ENCODE results near the gene IL17B. TPM values are rescaled to one million over a fixed set of nuclear protein-coding genes. Genes with fewer than 3 reads are reported as not detected.
A peak's percentile ranks its signal among the peaks of the same experiment; 100 is the strongest.

Gene IL17B
- total and polyA plus RNA-seq, 2 of the 13 experiments (the other 11 are each of a cell fraction or from before 2014, with no cell fraction given), result 0.29 to 2.6 TPM

GRCh38 chr5:149367249-149367971 is 11.7 kb downstream of the IL17B start (continued):
- peak; percentile 64 for TF ChIP-seq PBX2 (CRISPR knock-in tag; IDR thresholded peaks at IDR 0.05)
- no peak for TF ChIP-seq BHLHE40 (IDR thresholded peaks at IDR 0.05; ENCODE audit: low read length)
- TF ChIP-seq ZNF709 (CRISPR knock-in tag; IDR thresholded peaks at IDR 0.05), result no peak
- no peak for TF ChIP-seq DPF2 (CRISPR knock-in tag; IDR thresholded peaks at IDR 0.05; ENCODE audit: borderline replicate concordance, low read depth)
- TF ChIP-seq RCOR2 (CRISPR knock-in tag; IDR thresholded peaks at IDR 0.05), result peak; percentile 53; the same call in 1 of the 2 replicates
- no peak for TF ChIP-seq ZBTB25 (CRISPR knock-in tag; IDR thresholded peaks at IDR 0.05)
- 0 out of 2 replicates have a peak, but pooled peaks have one; percentile 11 for TF ChIP-seq FOXK1 (CRISPR knock-in tag; IDR thresholded peaks at IDR 0.05; ENCODE audit: borderline replicate concordance, low read depth)
- TF ChIP-seq PAF1 (CRISPR knock-in tag; IDR thresholded peaks at IDR 0.05), result no peak
- TF ChIP-seq EHMT2 (IDR thresholded peaks at IDR 0.05; ENCODE audit: borderline replicate concordance, low read depth, low read length), result no peak
- TF ChIP-seq MBNL3 (CRISPR knock-in tag; conservative IDR thresholded peaks at IDR 0.05), result no peak
- TF ChIP-seq HMGXB4 (CRISPR knock-in tag; IDR thresholded peaks at IDR 0.05; ENCODE audit: borderline replicate concordance in 1 of 2, low read depth in 1 of 2), result peak; percentile 86 to 96
- TF ChIP-seq MTF2 (CRISPR knock-in tag; IDR thresholded peaks at IDR 0.05; ENCODE audit: borderline replicate concordance), result peak; percentile 61; the same call in 1 of the 2 replicates
- no peak for TF ChIP-seq ZNF577 (CRISPR knock-in tag; IDR thresholded peaks at IDR 0.05; ENCODE audit: borderline replicate concordance, low read depth)
- TF ChIP-seq PPARG (CRISPR knock-in tag; conservative IDR thresholded peaks at IDR 0.05), result peak; percentile 73; the same call in 1 of the 2 replicates
- TF ChIP-seq ZNF367 (CRISPR knock-in tag; IDR thresholded peaks at IDR 0.05; ENCODE audit: borderline replicate concordance), result no peak
- peak; percentile 54; the same call in 1 of the 2 replicates for TF ChIP-seq RXRA (CRISPR knock-in tag; IDR thresholded peaks at IDR 0.05)
- no peak for TF ChIP-seq ZFP37 (CRISPR knock-in tag; IDR thresholded peaks at IDR 0.05; ENCODE audit: borderline replicate concordance)
- 0 out of 2 replicates have a peak, but pooled peaks have one; percentile 40 for TF ChIP-seq NCOA2 (CRISPR knock-in tag; IDR thresholded peaks at IDR 0.05)
- TF ChIP-seq GFI1 (CRISPR knock-in tag; IDR thresholded peaks at IDR 0.05; ENCODE audit: borderline replicate concordance), result no peak
- no peak for TF ChIP-seq RFX5 (IDR thresholded peaks at IDR 0.05; ENCODE audit: low read depth, low read length)
- TF ChIP-seq ZBTB4 (CRISPR knock-in tag; IDR thresholded peaks at IDR 0.05; ENCODE audit: borderline replicate concordance), result no peak
- TF ChIP-seq NR2C2 (CRISPR knock-in tag; IDR thresholded peaks at IDR 0.05; ENCODE audit: borderline replicate concordance), result no peak; the same call in 1 of the 2 replicates
- TF ChIP-seq JUNB (CRISPR knock-in tag; IDR thresholded peaks at IDR 0.05; ENCODE audit: borderline replicate concordance), result no peak
